Myocyte (in vitro differentiated cells): Measurements from ENCODE around the gene ORC3. TPM values are rescaled to one million over a fixed set of nuclear protein-coding genes. Genes with fewer than 3 reads are reported as not detected.
A peak's percentile ranks its signal among the peaks of the same experiment; 100 is the strongest.

ENCODE experiments used
- DNase-seq: peaks from one replicate; pipeline ENCODE4 v3.0.0-alpha.2; 2012; ENCODE audit warnings: low read depth
- polyA plus RNA-seq: library from polyadenylated mRNA; unstranded; fragments of >200 nt; gene quantifications from one replicate; pipeline ENCODE4 v1.2.1, GENCODE V29; 2012; ENCODE audit warnings: missing spikeins
- total RNA-seq: library from RNA; depleted of rRNA; stranded (reverse); fragments of >200 nt; gene quantifications from 2 replicates; pipeline ENCODE4 v1.2.3, GENCODE V29; 2014

Gene ORC3
- total RNA-seq = 29.8 and 31.4 TPM in 2 replicates
- 10.9 TPM for polyA plus RNA-seq

GRCh38 chr6:87589693-87590416 lies at the start of gene ORC3, which contains the start of gene RARS2:
Gene ORC3, plus strand, starts transcription at chr6:87590135. Its CDS starts 34 bp downstream, at chr6:87590169.
Gene RARS2, minus strand, starts transcription at chr6:87589987. Its CDS starts 30 bp downstream, at chr6:87589957.
- DNase-seq = peak; percentile 95

DNA sequence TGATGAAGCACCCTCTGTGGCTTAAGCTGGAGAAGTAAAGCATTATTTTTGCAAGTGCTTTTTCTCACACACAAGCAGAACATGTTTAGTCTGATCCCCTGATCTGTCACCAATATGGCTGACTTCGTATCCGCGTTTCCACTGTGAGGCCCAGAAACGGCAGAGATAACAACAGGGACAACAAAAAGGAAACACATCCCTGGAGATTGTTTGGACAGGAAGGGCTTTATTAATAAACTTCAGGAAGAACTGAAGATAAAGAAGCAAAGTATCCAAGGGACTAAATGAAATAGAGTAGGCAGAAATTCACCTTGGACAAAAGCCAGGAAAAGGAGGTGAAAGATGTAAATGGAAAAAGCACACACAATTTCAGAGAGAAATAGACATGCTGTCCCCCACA lies 49.4 kb upstream of the ORC3 start:
- no peak for DNase-seq

- no peak for DNase-seq
Observed at GRCh38 chr6:87541041-87541440, 48.9 kb upstream of the ORC3 start.

GRCh38 chr6:87541744-87542143 lies 48.2 kb upstream of the ORC3 start:
- no peak for DNase-seq

DNA sequence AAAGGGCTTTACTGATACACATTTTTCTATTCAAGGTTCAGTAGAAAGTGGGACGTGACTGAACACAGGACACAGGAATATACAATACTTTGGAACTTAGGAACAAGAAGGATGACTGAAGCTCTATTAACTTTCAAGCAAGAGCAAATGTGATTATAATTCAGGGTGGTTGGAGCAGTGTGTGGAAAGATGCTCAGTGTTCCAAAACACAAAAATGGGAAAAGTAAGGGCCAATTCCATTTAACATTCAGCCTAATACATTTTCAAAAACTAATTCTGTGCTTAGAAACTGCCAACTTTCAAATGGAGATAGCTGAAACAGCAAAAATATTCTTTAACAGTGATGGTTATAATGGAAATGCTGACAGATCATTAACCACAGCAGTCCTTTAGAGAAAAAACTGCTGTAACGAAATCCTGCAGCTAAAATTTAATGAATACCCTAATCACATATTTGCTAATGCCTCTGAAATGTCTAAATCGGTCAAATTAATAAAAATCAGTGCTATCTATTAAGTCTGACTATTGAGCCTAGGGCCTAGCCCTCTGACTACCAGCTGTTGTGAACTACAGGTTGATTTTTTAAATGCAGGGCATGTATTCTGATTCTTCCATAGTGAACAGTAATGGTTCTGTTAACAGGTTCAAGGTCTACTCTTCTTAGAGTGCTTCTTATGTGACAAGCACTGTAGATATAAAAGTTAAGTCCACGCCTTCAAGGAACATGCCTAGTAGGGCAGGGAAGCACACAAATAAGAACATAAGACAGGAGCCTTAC lies 46.0 kb upstream of the ORC3 start:
- DNase-seq = no peak

DNA sequence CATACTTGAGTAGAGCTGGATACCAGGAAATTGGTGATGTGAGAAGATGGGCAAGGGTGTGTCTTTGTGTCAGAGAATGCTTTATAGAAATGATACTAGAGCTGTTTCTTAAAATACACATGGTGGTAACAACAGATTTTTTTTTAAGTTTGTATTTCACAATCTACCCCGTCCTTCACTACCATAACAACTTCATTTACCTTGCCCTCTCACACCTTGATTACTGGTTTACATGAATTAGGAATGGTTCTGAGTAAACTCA lies 45.5 kb upstream of the ORC3 start:
- DNase-seq = peak; percentile 1

DNA sequence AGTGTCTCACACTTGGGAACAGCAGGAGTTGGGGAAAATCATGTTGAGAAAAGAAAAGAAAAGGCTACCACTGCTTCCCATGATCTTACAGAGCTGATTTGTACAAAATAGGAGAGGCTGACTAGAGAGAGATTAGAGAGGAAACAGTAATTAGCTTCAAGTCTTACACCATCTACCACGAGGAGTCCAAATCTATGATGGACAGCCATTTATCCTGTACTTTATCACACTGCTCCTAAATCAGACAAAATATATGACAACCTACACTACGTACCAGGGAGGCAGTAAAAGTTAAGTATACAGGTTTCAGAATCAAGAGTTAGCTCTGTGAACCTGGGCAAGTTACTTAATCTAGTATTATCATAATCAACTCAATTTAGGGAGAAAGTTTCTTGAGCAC lies 38.1 kb upstream of the ORC3 start:
- no peak for DNase-seq

DNA sequence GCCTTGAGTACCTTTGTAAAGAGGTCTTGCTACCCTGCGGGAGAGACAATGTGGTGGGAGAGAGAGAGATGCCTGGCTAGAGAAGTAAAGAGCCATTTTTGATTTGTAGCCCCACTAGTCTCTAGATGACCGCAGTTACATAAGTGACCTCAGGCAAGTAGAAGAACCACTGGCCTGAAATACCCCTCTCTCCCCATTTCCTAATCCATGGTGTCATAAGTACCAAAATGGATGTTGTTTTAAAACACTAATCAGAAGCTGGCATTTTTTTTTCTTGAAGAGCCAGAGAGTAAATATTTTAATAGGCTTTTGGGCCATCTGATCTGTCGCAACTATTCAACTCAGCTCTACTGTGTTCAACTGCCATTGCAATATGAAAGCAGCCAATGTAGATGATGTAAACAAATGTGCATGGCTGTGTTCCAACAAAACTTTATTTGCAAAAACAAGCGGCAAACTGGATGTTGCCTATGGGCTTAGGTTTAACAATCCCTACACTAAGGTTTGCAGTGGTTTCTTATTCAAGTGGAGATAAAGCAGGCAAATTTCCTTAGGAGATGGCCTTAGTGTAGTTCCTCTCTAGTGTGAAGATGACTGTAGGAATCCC lies 36.7 kb upstream of the ORC3 start:
- DNase-seq = no peak

- DNase-seq = no peak
Observed at GRCh38 chr6:87555506-87555905, 34.4 kb upstream of the ORC3 start.

DNA sequence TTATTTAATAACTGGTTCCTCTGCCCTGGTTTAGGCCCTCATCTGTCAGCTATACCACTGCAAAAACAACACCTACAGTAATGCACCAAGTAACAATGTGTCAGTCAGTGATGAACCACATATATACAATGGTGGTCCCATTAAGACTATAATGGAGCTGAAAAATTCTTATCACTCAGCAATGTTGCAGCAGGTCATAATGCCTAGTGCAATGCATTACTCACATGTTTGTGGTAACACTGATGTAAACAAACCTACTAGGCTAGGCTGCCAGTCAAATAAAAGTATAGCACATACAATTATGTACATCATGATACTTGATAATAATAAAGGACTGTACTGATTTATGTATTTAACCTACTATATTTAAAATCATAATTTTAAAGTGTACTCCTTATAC lies 31.5 kb upstream of the ORC3 start:
- no peak for DNase-seq

DNA sequence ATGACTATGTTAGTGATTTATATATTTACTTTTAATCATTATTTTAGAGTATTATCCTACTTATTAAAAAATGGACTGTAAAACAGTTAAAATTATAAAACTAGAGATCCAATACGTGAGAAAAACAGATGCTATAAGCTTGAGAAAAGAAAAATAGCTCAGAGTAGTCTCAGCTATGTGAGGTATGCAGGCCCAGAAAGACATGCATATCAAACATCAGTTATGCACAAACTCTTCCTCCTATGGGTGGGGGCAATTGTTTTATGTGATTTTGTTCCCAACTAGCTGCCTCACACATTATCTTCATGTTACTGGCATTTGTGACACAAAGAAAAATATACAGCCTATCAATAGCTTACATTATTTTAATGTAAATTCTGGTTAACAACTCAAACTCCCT lies 28.9 kb upstream of the ORC3 start:
- no peak for DNase-seq

DNA sequence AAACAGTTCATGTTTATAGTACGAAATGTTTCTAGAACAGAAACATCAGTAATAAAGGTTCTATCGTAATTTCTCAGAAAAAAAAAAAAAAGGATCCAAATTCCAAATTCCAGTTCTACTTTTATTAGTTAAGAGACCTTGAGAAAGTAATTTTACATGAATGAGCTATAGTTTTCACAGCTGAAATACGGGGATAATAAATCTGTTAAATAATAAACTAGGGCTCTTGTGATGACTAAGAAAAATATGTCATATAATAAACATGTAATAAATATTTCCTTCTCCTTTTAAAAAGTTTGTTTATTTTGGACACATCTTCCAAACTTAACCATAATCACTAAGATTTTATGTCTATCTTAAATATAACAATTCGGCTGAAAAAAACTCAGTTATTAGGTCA lies 17.9 kb upstream of the ORC3 start:
- no peak for DNase-seq

- no peak for DNase-seq
Observed at GRCh38 chr6:87572883-87573282, 17.1 kb upstream of the ORC3 start.

DNA sequence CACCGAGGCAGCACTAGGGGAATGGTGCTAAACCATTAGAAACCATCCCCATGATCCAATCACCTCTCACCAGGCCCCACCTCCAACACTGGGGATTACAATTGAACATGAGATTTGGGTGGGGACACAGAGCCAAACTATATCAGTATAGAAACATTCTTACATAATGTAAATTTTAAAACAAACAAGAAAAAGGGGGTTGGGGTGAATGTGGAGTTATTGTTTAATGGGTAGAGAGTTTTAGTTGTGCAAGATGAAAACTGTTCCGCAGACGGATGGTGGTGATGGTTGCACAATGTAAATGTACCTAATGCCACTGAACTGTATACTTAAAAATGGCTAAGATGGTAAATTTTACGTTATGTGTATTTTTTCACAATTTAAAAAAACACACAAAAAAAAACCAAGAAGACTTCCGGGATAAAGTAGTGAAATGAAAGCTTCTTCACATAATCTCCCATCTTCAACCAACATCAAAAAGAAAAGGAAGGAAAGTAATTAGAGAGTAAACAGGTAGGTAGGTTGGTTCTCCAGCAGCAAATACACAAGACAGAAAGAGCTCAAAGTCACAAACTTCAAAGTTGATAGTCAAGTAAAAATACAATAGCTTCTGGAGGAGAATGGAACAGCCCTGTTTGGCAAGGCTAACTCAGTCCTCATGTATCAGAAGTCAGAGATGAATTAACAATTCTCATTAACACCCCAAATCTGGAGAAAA lies 16.5 kb upstream of the ORC3 start:
- no peak for DNase-seq

DNA sequence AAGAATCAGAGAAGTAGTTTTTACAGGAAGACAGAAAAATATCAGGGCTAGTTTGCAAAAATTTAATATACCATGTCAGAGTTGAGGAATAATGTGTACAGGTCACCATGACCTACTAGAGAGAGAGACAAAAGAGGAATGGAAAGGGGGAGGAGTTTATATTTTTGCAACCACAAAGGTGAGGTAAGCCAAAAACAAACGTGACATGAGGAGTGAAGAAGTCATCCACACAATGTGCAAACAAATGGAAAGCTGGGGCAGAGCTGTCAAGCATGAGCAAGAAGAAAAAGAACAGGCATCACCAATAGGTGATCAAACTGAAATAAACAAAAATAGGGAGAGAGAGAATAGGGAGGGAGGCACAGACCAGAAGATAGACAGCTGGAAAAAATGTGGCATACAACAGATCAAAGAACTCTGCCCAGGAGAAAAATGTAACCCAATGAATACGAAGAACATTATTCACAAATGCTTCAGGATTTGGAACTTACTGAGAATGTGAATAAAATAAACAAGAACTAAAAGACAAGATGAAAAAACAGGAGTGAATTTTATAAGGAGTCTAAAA lies 15.6 kb upstream of the ORC3 start:
- no peak for DNase-seq

DNA sequence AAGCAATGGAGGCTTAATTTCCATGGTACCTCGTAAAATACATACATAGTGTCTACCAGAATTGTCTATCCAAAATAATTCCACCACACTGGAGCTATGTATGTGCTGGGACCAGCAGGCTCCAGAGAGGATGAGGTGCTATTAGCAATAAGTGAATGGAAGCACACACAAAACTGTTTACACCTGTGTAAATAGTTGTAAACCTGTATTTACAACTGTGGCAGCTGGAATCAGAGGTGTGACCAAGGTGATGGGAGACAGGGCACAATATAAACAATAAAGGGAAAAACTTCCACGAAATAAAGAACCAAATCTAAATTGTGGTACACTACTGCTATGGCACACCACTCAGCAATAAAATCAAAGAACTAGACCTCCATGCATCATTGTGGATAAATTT lies 14.5 kb upstream of the ORC3 start:
- DNase-seq = no peak

GRCh38 chr6:87583822-87584221 lies 6.1 kb upstream of the ORC3 start:
- DNase-seq = no peak

GRCh38 chr6:87586371-87587077 lies 3.4 kb upstream of the ORC3 start:
- DNase-seq = no peak

DNA sequence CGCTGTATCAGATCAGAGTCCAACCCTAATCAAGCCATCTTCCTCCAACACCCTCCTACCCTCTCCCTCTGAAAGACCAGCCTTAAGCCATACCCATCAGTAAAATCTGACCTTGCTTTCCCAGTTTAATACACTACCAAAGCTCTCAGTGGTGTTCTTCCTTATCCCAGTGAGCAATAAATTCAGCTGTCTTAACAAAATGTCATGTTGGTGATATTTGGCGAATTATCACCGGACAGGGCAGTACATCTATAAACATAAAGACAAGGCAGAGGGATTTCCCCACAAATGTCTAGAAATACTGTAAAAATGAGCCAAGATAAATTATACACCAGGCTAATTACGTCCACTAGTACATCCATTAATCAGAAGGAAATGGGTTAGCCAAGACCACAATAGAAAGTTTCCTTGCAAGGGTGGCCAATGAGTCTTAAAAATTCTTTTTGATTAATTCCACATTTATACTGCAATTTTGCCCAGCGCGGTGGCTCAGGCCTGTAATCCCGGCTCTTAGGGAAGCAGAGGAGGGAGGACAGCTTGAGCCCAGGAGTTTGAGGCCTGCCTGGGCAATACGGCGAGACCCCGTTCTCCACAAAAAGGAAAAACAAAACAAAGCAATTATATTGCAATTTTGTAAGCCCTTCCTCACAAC lies 1.1 kb upstream of the ORC3 start:
- peak; percentile 5 for DNase-seq

DNA sequence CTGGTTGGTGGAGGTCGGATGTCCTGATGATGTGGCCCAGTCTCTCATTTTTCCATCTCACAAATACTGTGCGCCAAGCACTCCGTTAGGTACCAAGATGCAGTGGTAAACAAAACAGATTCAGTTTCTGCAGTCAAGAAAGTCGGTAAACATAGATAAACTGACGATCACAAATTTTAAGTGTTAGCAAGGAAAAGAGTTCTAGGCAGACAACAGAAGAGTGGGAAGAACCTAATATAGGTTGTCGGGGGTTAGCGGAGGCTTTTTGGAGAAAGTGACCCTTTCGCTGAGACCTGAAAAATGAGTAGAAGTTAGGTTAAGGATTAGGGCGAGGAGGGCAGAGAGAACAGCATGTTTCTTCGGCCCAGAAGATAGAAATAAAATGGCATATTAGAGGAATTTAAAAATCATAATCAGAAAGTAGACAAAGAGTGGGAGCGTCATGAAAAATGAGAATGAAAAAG lies 514 bp downstream of the ORC3 start:
- DNase-seq = no peak
